Loucy (cell line): ENCODE measurements around the gene DUXB.

Experiments used
- H2AFZ ChIP-seq: fragments of 200-600 bp; sonication (generic); 2 replicates; pipeline ENCODE4 v1.6.0; 2016; ENCODE audit warnings: antibody characterized with exemption, mild to moderate bottlenecking, low read length, moderate library complexity
- H3F3A ChIP-seq: fragments of 200-600 bp; 2 replicates; pipeline ENCODE4 v1.6.0; 2016; ENCODE audit warnings: antibody characterized with exemption, low read depth, mild to moderate bottlenecking
- H3K27me3 ChIP-seq: fragments of 200-600 bp; sonication (generic); 2 replicates; pipeline ENCODE4 v1.6.1; 2014; ENCODE audit warnings: low read length, mild to moderate bottlenecking; ENCODE audit not compliant: insufficient read depth, poor library complexity, severe bottlenecking
- H3K36me3 ChIP-seq: fragments of 200-600 bp; sonication (generic); 2 replicates; pipeline ENCODE4 v1.6.1; 2016; ENCODE audit warnings: low read length; ENCODE audit not compliant: insufficient read depth
- H3K4me1 ChIP-seq: fragments of 200-600 bp; sonication (generic); 2 replicates; pipeline ENCODE4 v1.5.1; 2014; ENCODE audit warnings: low read length, mild to moderate bottlenecking; ENCODE audit not compliant: insufficient read depth, poor library complexity, severe bottlenecking
- H3K4me2 ChIP-seq: fragments of 200-600 bp; sonication (generic); 2 replicates; pipeline ENCODE4 v1.6.0; 2014; ENCODE audit warnings: antibody characterized with exemption, low read length, low read depth, mild to moderate bottlenecking; ENCODE audit not compliant: poor library complexity, severe bottlenecking
- H3K4me3 ChIP-seq: fragments of 200-600 bp; sonication (generic); 2 replicates; pipeline ENCODE4 v1.5.1; 2014; ENCODE audit warnings: low read length, mild to moderate bottlenecking, mixed read lengths; ENCODE audit not compliant: poor library complexity, severe bottlenecking
- H3K79me2 ChIP-seq: fragments of 200-600 bp; sonication (generic); 2 replicates; pipeline ENCODE4 v1.6.1; 2014; ENCODE audit warnings: low read length; ENCODE audit not compliant: insufficient read depth
- H3K9ac ChIP-seq: fragments of 200-600 bp; sonication (generic); 2 replicates; pipeline ENCODE4 v1.6.0; 2014; ENCODE audit warnings: mild to moderate bottlenecking, low read depth, low read length, moderate library complexity; ENCODE audit not compliant: poor library complexity, severe bottlenecking
- H3K9me2 ChIP-seq: fragments of 200-600 bp; sonication (generic); replicated peaks from 2 replicates; pipeline ENCODE4 v1.6.1; 2016; ENCODE audit warnings: low read depth, low read length, mixed read lengths
- H3K9me3 ChIP-seq: fragments of 200-600 bp; sonication (generic); 2 replicates; pipeline ENCODE4 v1.6.1; 2014; ENCODE audit warnings: mild to moderate bottlenecking, antibody characterized with exemption, low read length, low read depth; ENCODE audit not compliant: insufficient read depth
- H4K20me1 ChIP-seq: fragments of 200-600 bp; sonication (generic); 2 replicates; pipeline ENCODE4 v1.6.0; 2014; ENCODE audit warnings: antibody characterized with exemption, low read length, mild to moderate bottlenecking; ENCODE audit not compliant: insufficient read depth, poor library complexity, severe bottlenecking
- EZH2phosphoT487 ChIP-seq: fragments of 200-600 bp; IDR thresholded peaks from 2 replicates; pipeline ENCODE4 v1.6.1; 2018; ENCODE audit warnings: antibody characterized with exemption, mild to moderate bottlenecking, moderate library complexity, borderline replicate concordance
- TF ChIP-seq, protein P1 (sequence below): fragments of 200-600 bp; sonication (generic); conservative IDR thresholded peaks from 2 replicates; pipeline ENCODE4 v1.5.1; 2014; ENCODE audit warnings: mild to moderate bottlenecking, antibody characterized with exemption, low read length

DUXB gene

DNA sequence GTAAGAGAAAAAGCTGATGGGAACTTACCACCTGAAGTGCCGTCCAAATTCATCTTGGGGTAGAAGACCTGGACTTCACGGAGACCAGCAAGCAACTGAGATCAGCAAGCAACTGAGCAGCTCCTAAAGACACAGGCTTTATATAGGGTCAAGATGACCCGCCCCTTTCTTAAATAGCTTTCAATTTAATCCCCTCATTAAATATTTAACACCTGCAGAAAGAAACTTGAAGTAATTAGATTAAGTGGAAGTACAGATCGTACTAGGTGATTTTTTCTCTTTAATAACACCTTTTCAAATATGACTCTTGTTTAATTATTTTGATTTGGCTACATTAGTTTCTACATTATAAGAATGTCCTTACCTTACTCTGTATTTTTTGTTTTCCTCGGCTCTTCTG, 25.1 kb upstream of the DUXB start, which contains the start of gene CPHXL:
TSS of gene CPHXL (minus strand) at position 101 of the 400 bp plus-strand sequence. CDS start at position 53, 48 bp downstream.
- Histone ChIP-seq H3K9me2 (no peaks in the 10 kb centered on the region), H3K9ac (no peak within 1 kb of the TSS), H3K4me1 (no peaks in the 10 kb centered on the region), H3K4me3 (no peak within 1 kb of the TSS), H4K20me1 (no peaks in the 10 kb centered on the region), H3K4me2 (no peak within 1 kb of the TSS), H3K9me3 (no peaks in the 10 kb centered on the region), H3F3A (no peaks in the 10 kb centered on the region), H3K79me2 (no peaks in the 10 kb centered on the region), H3K27me3 (no peaks in the 10 kb centered on the region), H3K36me3 (no peaks in the 10 kb centered on the region), H2AFZ (no peak within 1 kb of the TSS)
- no peak for TF ChIP-seq EZH2phosphoT487
- TF ChIP-seq, protein P1, sequence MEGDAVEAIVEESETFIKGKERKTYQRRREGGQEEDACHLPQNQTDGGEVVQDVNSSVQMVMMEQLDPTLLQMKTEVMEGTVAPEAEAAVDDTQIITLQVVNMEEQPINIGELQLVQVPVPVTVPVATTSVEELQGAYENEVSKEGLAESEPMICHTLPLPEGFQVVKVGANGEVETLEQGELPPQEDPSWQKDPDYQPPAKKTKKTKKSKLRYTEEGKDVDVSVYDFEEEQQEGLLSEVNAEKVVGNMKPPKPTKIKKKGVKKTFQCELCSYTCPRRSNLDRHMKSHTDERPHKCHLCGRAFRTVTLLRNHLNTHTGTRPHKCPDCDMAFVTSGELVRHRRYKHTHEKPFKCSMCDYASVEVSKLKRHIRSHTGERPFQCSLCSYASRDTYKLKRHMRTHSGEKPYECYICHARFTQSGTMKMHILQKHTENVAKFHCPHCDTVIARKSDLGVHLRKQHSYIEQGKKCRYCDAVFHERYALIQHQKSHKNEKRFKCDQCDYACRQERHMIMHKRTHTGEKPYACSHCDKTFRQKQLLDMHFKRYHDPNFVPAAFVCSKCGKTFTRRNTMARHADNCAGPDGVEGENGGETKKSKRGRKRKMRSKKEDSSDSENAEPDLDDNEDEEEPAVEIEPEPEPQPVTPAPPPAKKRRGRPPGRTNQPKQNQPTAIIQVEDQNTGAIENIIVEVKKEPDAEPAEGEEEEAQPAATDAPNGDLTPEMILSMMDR = no peak

DNA sequence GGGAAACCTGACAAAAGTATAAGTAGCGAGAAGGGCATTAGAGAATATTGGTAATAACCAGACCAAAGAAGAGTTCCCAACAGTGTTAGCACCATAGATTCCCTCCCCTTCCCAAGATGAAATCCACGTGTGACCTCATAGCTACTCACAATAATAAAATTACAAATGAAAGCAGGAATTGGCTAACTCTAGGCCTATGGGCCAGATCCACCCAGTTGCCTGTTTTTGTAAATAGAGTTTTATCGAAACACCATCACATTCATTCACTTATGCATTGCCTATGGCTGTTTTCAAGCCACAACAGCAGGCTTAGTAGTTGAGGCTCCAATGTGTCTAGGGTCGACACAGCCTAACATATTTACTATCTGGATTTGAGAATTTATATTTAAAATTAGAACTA, 17.2 kb upstream of the DUXB start:
- Histone ChIP-seq H3K9ac (no peak overlapping the region), H4K20me1 (no peaks in the 10 kb centered on the region), H3K27me3 (no peaks in the 10 kb centered on the region), H2AFZ (no peak overlapping the region), H3K36me3 (no peaks in the 10 kb centered on the region), H3K9me2 (no peaks in the 10 kb centered on the region), H3K79me2 (no peaks in the 10 kb centered on the region), H3K4me3 (no peak overlapping the region), H3K4me2 (no peak overlapping the region), H3K9me3 (no peaks in the 10 kb centered on the region), H3K4me1 (no peaks in the 10 kb centered on the region), H3F3A (no peaks in the 10 kb centered on the region)
- TF ChIP-seq, protein P1 = no peak
- TF ChIP-seq EZH2phosphoT487 = no peak

DNA sequence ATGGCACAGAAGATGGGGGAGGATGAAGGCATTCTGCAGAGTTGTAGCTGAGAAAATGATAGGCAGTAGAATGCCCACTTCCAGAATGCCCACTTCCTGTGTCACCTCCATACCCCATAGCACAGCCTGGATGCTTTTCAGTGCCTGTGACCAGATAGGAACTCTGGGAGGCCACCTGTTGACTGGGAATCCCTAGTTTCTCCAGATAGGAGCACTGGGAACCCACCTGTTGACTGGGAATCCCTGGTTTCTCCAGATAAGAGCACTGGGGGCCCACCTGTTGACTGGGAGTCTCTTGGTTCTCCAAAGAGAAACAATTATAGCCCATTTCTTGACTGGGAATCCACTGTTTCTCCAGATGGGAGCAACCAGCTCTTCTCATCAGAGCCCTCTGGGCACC, 13.4 kb upstream of the DUXB start:
- no peaks in the 10 kb centered on the region for H3K4me1 ChIP-seq
- H3F3A ChIP-seq = no peaks in the 10 kb centered on the region
- H3K4me3 ChIP-seq = no peak overlapping the region
- no peak overlapping the region for H3K9ac ChIP-seq
- no peak for TF ChIP-seq EZH2phosphoT487
- TF ChIP-seq, protein P1 = no peak
- H3K36me3 ChIP-seq = no peaks in the 10 kb centered on the region
- H3K9me2 ChIP-seq = no peaks in the 10 kb centered on the region
- peaks cover 5% of the 10 kb centered on the region; the same call in 1 of the 2 replicates for H3K9me3 ChIP-seq
- H4K20me1 ChIP-seq = no peaks in the 10 kb centered on the region
- no peaks in the 10 kb centered on the region for H3K27me3 ChIP-seq
- no peak overlapping the region for H3K4me2 ChIP-seq
- no peaks in the 10 kb centered on the region for H3K79me2 ChIP-seq
- H2AFZ ChIP-seq = no peak overlapping the region
